AG10803 (cell line): ENCODE measurements around the gene SLC9A9.
A peak's percentile ranks its signal among the peaks of the same experiment; 100 is the strongest.

Experiments used
- DNase-seq: peaks from one replicate; pipeline ENCODE4 v3.0.0; 2010; ENCODE audit warnings: low read depth
- H3K4me3 ChIP-seq: 2 replicates; pipeline ENCODE4 v1.5.1; 2011; ENCODE audit warnings: mild to moderate bottlenecking, low read length, control low read depth
- TF ChIP-seq, protein P1 (sequence below): conservative IDR thresholded peaks from 2 replicates; pipeline ENCODE4 v1.5.1; 2011; ENCODE audit warnings: mild to moderate bottlenecking, low read length, control low read depth, inconsistent platforms

The SLC9A9 gene

DNA sequence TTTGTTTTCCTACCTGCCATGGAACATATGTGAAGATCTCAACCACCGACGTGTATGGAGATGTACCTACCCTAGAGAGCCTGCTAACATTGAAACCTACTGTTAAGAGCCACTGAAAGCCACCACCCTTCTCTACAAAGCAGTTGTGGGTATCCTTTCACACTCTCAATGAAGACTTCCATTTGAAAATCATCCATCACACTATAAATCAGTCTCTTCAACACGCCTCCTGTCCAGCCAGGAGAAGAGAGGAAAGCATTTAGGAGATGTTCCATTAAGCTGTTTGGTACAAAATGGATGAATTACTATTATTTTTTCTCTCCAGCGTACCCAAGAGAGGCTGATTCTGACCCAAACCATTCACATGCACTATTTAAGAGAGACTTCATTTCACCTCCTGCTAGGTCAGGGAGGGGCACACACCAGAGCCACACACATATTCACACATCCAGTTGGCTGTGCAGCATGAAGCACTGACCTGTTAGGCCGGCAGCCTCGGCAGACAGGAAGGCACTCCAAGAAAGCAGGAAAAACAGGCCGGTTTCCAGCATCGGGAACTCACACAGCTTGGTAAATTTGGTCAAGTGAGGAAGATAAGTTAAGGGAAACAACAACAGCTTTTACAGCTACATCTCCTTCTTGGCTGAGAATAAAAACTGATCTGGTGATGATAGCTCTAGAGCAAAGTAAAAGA lies 274.5 kb downstream of the SLC9A9 start:
- no peak overlapping the region for H3K4me3 ChIP-seq
- DNase-seq, result no peak
- TF ChIP-seq, protein P1, sequence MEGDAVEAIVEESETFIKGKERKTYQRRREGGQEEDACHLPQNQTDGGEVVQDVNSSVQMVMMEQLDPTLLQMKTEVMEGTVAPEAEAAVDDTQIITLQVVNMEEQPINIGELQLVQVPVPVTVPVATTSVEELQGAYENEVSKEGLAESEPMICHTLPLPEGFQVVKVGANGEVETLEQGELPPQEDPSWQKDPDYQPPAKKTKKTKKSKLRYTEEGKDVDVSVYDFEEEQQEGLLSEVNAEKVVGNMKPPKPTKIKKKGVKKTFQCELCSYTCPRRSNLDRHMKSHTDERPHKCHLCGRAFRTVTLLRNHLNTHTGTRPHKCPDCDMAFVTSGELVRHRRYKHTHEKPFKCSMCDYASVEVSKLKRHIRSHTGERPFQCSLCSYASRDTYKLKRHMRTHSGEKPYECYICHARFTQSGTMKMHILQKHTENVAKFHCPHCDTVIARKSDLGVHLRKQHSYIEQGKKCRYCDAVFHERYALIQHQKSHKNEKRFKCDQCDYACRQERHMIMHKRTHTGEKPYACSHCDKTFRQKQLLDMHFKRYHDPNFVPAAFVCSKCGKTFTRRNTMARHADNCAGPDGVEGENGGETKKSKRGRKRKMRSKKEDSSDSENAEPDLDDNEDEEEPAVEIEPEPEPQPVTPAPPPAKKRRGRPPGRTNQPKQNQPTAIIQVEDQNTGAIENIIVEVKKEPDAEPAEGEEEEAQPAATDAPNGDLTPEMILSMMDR, result no peak

DNA sequence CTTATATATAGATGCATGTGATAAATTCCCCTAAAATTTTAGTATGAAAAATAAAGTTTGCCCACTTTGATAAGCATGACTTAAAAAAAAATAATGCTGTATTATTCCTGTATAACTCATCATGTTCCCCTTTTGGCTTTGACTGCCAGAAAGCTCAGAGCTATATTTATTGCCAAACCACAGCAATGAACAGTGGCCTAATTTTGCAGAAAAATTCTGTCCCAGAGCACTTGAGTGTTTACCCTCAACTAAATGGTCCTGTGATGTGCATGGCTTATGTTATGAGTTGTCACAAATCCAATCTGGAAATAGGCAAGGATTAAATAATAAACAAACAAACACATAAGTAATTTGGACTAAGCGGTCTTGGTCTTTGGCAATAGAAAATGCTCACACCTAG lies 276.7 kb downstream of the SLC9A9 start:
- TF ChIP-seq, protein P1, result no peak
- peak; percentile 39 for DNase-seq
- no peak overlapping the region for H3K4me3 ChIP-seq

DNA sequence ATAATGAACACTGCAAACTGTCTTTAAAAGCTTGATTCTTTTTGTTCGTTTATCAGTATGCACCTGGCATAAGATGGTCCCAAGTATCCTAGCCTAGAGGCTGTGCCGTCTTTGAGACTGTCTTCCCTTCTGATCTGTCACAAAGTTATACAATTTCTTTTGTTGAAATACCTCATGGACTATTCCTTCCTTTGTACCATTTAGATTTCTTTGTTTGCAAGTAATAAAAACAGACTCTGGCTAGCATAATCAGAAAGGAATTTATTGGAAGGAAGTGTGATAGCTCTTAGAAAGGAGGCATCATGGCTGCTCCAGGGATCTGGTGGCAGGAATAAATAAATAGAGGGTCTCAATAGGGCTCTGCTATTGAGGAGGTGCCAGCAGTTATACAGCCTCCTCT lies 280.4 kb downstream of the SLC9A9 start:
- DNase-seq, result no peak
- TF ChIP-seq, protein P1, result no peak
- no peak overlapping the region for H3K4me3 ChIP-seq

DNA sequence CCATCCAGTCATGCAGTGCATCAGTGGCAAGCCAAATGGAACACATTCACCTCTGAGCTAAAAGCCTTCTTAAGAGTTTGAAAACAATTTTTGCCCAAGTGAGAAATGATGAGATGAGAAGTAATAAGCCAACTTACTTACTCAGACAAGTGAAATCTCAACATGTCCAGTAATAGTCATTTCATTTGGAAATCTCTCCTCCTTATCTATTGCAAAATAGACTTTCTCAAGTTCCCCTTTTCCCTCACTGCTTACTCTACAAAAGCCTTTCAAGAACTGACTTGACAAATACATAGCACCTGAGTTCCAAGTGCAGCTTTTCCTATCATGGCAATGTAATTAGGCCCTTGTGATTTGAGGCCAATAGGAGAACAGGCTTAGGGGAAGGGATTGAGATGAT lies 282.3 kb downstream of the SLC9A9 start:
- DNase-seq, result no peak
- H3K4me3 ChIP-seq, result no peak overlapping the region
- TF ChIP-seq, protein P1, result no peak

DNA sequence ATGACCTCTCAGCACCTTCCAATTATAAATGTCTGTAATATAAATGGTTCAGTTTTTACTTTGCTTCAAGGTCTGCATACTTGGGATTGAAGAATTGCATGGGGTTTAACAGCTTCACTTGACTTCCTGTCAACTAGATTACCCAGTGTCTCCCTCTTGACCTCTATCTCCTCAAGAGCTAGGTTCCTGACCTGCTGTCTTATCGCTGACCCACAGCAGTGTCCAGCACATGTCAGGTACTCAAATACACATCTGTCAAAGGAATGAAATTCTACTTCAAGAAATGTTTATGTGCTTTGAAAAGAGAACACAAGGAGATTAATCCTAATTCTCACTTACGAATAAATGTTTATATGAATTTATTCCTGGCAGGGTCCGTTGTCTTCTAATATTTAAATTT lies 284.5 kb downstream of the SLC9A9 start:
- no peak for DNase-seq
- TF ChIP-seq, protein P1, result no peak

DNA sequence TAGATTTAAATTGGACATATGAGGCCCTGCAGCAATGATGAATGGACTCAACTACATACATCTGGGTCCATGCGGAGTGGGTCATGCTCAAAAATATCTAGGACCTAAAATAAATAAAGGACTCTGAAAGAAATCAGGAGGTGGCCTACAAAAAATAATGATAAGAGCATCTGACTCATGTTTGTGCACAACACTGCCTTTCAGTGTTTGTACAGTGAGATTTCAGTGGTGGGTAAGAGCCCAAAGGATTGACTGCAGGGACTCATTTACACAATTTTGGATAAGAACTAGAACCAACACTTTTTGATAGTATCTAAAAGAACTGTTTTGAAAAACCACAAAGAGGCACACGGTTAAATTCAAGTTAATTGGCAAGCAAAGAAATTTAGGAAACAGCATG lies 285.5 kb downstream of the SLC9A9 start:
- no peak overlapping the region for H3K4me3 ChIP-seq
- no peak for DNase-seq
- TF ChIP-seq, protein P1, result no peak

More for the DNA sequence above, 284.5 kb downstream of the SLC9A9 start:
- H3K4me3 ChIP-seq, result no peak overlapping the region

DNA sequence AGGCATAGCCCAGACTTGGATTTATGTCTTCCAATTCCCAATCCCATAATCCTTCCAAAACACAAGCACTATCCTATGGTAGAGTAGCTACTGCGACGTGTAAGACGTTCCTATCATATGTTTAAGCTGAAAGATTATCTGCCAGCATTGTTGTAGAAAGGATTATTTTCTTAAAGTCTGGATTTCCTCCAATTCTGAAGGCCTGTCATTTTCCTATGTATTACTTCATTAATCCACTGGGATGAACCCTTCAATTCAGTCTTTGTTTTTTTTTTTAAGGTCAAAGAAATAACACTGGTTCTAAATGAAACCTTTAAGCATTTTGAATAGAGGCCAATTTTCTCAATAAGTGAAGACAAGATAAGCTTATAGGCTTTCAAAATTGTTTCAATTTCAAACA lies 289.0 kb downstream of the SLC9A9 start:
- no peak overlapping the region for H3K4me3 ChIP-seq
- TF ChIP-seq, protein P1, result no peak
- DNase-seq, result no peak
